Lung (tissue), 12 donors: ENCODE measurements around the gene YBX2. TPM values are rescaled to one million over a fixed set of nuclear protein-coding genes. Genes with fewer than 3 reads are reported as not detected.

ENCODE experiments used
- ATAC-seq: fragments of 200-7000 bp; cut with Tn5 transposase; one replicate; pipeline ENCODE4 v1.9.1; 2020; ENCODE audit warnings: moderate number of reproducible peaks; ENCODE audit not compliant: insufficient read depth, low FRiP score
- DNase-seq, 3 donors: peaks; one replicate each; pipeline ENCODE4 v3.0.0-alpha.2; 2013 to 2017
- H3K27ac ChIP-seq, 2 donors: one replicate each; pipeline ENCODE4 v1.5.1; 2013; ENCODE audit warnings: mild to moderate bottlenecking in 2 of 2, moderate library complexity in 2 of 2, control low read depth in 1 of 2, inconsistent platforms in 1 of 2, low read depth in 1 of 2, low read length in 1 of 2
- H3K27me3 ChIP-seq, 3 donors: one replicate each; pipeline ENCODE4 v1.5.1; 2013; ENCODE audit warnings: low read length in 2 of 3; ENCODE audit not compliant: control insufficient read depth in 3 of 3, insufficient read depth in 3 of 3
- H3K36me3 ChIP-seq, 4 donors: one replicate each; pipeline ENCODE4 v1.5.1; 2013; ENCODE audit warnings: low read length in 4 of 4, mild to moderate bottlenecking in 1 of 4, moderate library complexity in 1 of 4; ENCODE audit not compliant: control insufficient read depth in 4 of 4, insufficient read depth in 4 of 4
- H3K4me1 ChIP-seq, 5 donors: one replicate each; pipeline ENCODE4 v1.5.1; 2013; ENCODE audit warnings: low read length in 5 of 5, mild to moderate bottlenecking in 2 of 5, moderate library complexity in 1 of 5; ENCODE audit not compliant: control insufficient read depth in 5 of 5, insufficient read depth in 5 of 5
- H3K4me3 ChIP-seq: one replicate; pipeline ENCODE4 v1.5.1; 2013; ENCODE audit warnings: mild to moderate bottlenecking, control low read depth, moderate library complexity
- H3K9ac ChIP-seq, 2 donors: one replicate each; pipeline ENCODE4 v1.5.1; 2013; ENCODE audit warnings: low read length in 2 of 2, control low read depth in 1 of 2; ENCODE audit not compliant: insufficient read depth in 1 of 2
- H3K9me3 ChIP-seq, 4 donors: one replicate each; pipeline ENCODE4 v1.5.1; 2013; ENCODE audit warnings: low read length in 3 of 4, mild to moderate bottlenecking in 1 of 4, moderate library complexity in 1 of 4; ENCODE audit not compliant: control insufficient read depth in 4 of 4, insufficient read depth in 3 of 4
- CTCF ChIP-seq: IDR thresholded peaks from 2 replicates; pipeline ENCODE4 v1.5.1; 2012; ENCODE audit warnings: mild to moderate bottlenecking; ENCODE audit errors: control extremely low read depth, extremely low read depth
- WGBS, 2 donors: extraction: QIAGEN DNeasy Blood & Tissue Kit; methylation state at CpG; one replicate each; pipeline ENCODE4 v1.1.7; 2013; 5-methylcytosine and 5-hydroxymethylcytosine counted together
- polyA plus RNA-seq, 2 donors: library from polyadenylated mRNA; stranded (reverse); fragments of 200-250 nt; gene quantifications; one replicate each; pipeline ENCODE4 v1.2.1, GENCODE V29; 2013
- total RNA-seq, 2 donors: library from RNA; depleted of rRNA in 1 of 2; stranded (reverse); fragments of >200 nt in 1 of 2; gene quantifications; one replicate each; pipeline ENCODE4 v1.2.1, GENCODE V29; 2014 to 2021
- donor health status: control.
- donor health status: control.
- donor health status: Bipolar disorder and iron deficiency.
- donor health status: healthy.
- donor health status: DM: yes; HTN: yes; CAD: no.

YBX2 gene
- total and polyA plus RNA-seq, 4 donors: 0.03 to 0.57 (median 0.40) TPM

GRCh38 chr17:7289256-7290032 lies 5.0 kb downstream of the YBX2 start:
- Histone ChIP-seq H3K4me3 (no peak overlapping the region), H3K27ac (no peak overlapping the region), H3K36me3 (no peaks in the 10 kb centered on the region), H3K9me3 (no peaks in the 10 kb centered on the region), H3K4me1 (peaks cover 2 to 14% (median 4%) of the 10 kb centered on the region in 5 donors), H3K9ac (no peak overlapping the region), H3K27me3 (peaks cover 0 to 21% (median 11%) of the 10 kb centered on the region in 3 donors)
- ATAC-seq (no peak), DNase-seq (no peak)
- 89% methylated on average over 18 of the region's 18 CpGs for whole genome bisulfite sequencing, 2 donors
- TF ChIP-seq CTCF: no peak

GRCh38 chr17:7285679-7286078 lies 8.8 kb downstream of the YBX2 start:
- H3K4me1 ChIP-seq: peaks cover 0 to 20% (median 4%) of the 10 kb centered on the region in 5 donors
- no peak for TF ChIP-seq CTCF
- H3K4me3 ChIP-seq: no peak overlapping the region
- peaks cover 0 to 8% (median 2%) of the 10 kb centered on the region in 3 donors for H3K27me3 ChIP-seq
- WGBS, 2 donors: 93 to 95% methylated on average over 12 of the region's 12 CpGs
- DNase-seq (no peak), ATAC-seq (no peak)
- H3K9me3 ChIP-seq: no peaks in the 10 kb centered on the region
- H3K36me3 ChIP-seq: no peaks in the 10 kb centered on the region
- H3K9ac ChIP-seq: no peak overlapping the region
- no peak overlapping the region for H3K27ac ChIP-seq

- no peak for TF ChIP-seq CTCF
- 94 to 98% methylated on average over 16 of the region's 16 CpGs for WGBS, 2 donors
- H3K27me3 ChIP-seq: peaks cover 0 to 8% (median 2%) of the 10 kb centered on the region in 3 donors
- H3K4me3 ChIP-seq: no peak overlapping the region
- no peak overlapping the region for H3K9ac ChIP-seq
- no peaks in the 10 kb centered on the region for H3K9me3 ChIP-seq
- no peaks in the 10 kb centered on the region for H3K36me3 ChIP-seq
- DNase-seq (no peak), ATAC-seq (no peak)
- peaks cover 0 to 21% (median 4%) of the 10 kb centered on the region in 5 donors for H3K4me1 ChIP-seq
- H3K27ac ChIP-seq: no peak overlapping the region
Measured at GRCh38 chr17:7284911-7285310, 9.5 kb downstream of the YBX2 start.
